K562 (cell line): Measurements from ENCODE around the gene CEP126. TPM values are rescaled to one million over a fixed set of nuclear protein-coding genes. Genes with fewer than 3 reads are reported as not detected.

ENCODE experiments used
- ATAC-seq: fragments of 200-7000 bp; cut with Tn5 transposase; 3 replicates; pipeline ENCODE4 v1.9.1; 2020; ENCODE audit warnings: moderate library complexity
- BruUV-seq: library from RNA; stranded (reverse); fragments of 400-500 nt; replicated peaks from 2 replicates; lab custom pipeline; 2021; lab: Mats Ljungman, UMichigan
- CTCF ChIA-PET: fragments of 300-600 bp; formaldehyde crosslinking; extraction: SDS; loops from one replicate; lab custom pipeline; 2021; ENCODE audit warnings: low intra/inter-chr PET ratio; lab: Yijun Ruan, JAX
- POLR2A ChIA-PET: fragments of 300-600, 350-650 bp; sonication (Branson Sonifier 250); formaldehyde crosslinking; extraction: SDS; loops from one replicate; lab custom pipeline; 2021; ENCODE audit warnings: antibody characterized with exemption, inconsistent platforms; lab: Yijun Ruan, JAX
- DNase-seq, 4 experiments: peaks; one replicate each; pipeline versions ENCODE4 v3.0.0 to v3.0.0-alpha.2; 2011 to 2018; ENCODE audit warnings: low spot score in 3 of 4, mixed read lengths in 3 of 4; ENCODE audit errors: extremely low read depth in 1 of 4
- FAIRE-seq: peaks from 2 replicates; lab custom pipeline; 2011; peaks lifted over from hg19 to GRCh38; lab: Jason Lieb, UNC
- H2AFZ ChIP-seq: 2 replicates; pipeline ENCODE4 v1.6.0; 2011; ENCODE audit warnings: low read depth, low read length, control low read depth, inconsistent platforms
- H3K27ac ChIP-seq: fragments of 200-600 bp; 3 replicates; pipeline ENCODE4 v1.8.0; 2011; ENCODE audit warnings: low read depth, mild to moderate bottlenecking, control low read depth, inconsistent platforms, low read length, moderate library complexity, mixed read lengths; ENCODE audit errors: extremely low read depth
- H3K27me3 ChIP-seq, 2 experiments: fragments of 300-600 bp in 1 of 2; 2 replicates in 1 of 2; 3 replicates in 1 of 2; pipeline versions ENCODE4 v1.6.0 to v1.8.0; 2011; ENCODE audit warnings: inconsistent platforms in 2 of 2, low read length in 2 of 2, mild to moderate bottlenecking in 1 of 2, mixed read lengths in 1 of 2, moderate library complexity in 1 of 2; ENCODE audit not compliant: control insufficient read depth in 2 of 2, insufficient read depth in 2 of 2
- H3K36me3 ChIP-seq: fragments of 300-600 bp; 3 replicates; pipeline ENCODE4 v1.8.0; 2011; ENCODE audit warnings: mild to moderate bottlenecking, low read length, inconsistent platforms; ENCODE audit not compliant: control insufficient read depth, insufficient read depth
- H3K4me1 ChIP-seq, 2 experiments: fragments of 200-600 bp in 1 of 2; replicated peaks in 1 of 2; 2 replicates in 1 of 2; 3 replicates in 1 of 2; pipeline versions ENCODE4 v1.5.1 to v1.8.0; 2011; ENCODE audit warnings: inconsistent platforms in 2 of 2, low read length in 2 of 2, mild to moderate bottlenecking in 1 of 2, mixed read lengths in 1 of 2, moderate library complexity in 1 of 2; ENCODE audit not compliant: control insufficient read depth in 2 of 2, insufficient read depth in 2 of 2
- H3K4me2 ChIP-seq: 2 replicates; pipeline ENCODE4 v1.6.1; 2011; ENCODE audit warnings: low read length, control low read depth, inconsistent platforms, mixed read lengths; ENCODE audit not compliant: insufficient read depth
- H3K4me3 ChIP-seq: fragments of 200-600 bp; sonication (generic), shearing (Covaris generic); 2 replicates; pipeline ENCODE4 v1.5.1; 2016; ENCODE audit warnings: control low read depth, inconsistent platforms
- H3K79me2 ChIP-seq: fragments of 200-600 bp; 3 replicates; pipeline ENCODE4 v1.8.0; 2011; ENCODE audit warnings: low read length, inconsistent platforms; ENCODE audit not compliant: control insufficient read depth, insufficient read depth
- H3K9ac ChIP-seq, 2 experiments: 2 replicates each; pipeline versions ENCODE4 v1.6.0 to v1.6.1; 2011; ENCODE audit warnings: low read depth in 2 of 2, low read length in 2 of 2, control low read depth in 1 of 2, inconsistent platforms in 1 of 2, mild to moderate bottlenecking in 1 of 2, mixed read lengths in 1 of 2; ENCODE audit not compliant: insufficient read depth in 1 of 2
- H3K9me1 ChIP-seq: one replicate; pipeline ENCODE4 v1.6.0; 2011; ENCODE audit warnings: inconsistent platforms, mild to moderate bottlenecking, low read length, moderate library complexity; ENCODE audit not compliant: control insufficient read depth, insufficient read depth
- H3K9me3 ChIP-seq: replicated peaks from 2 replicates; pipeline ENCODE4 v1.5.1; 2011; ENCODE audit warnings: low read depth, low read length, inconsistent platforms; ENCODE audit not compliant: control insufficient read depth, insufficient read depth
- H4K20me1 ChIP-seq: replicated peaks from 2 replicates; pipeline ENCODE4 v1.6.1; 2011; ENCODE audit warnings: low read length, inconsistent platforms, mixed read lengths; ENCODE audit not compliant: control insufficient read depth, insufficient read depth
- ATF7 ChIP-seq: fragments of 450-650 bp; IDR thresholded peaks from 2 replicates; pipeline ENCODE4 v1.7.1; 2014; ENCODE audit warnings: mild to moderate bottlenecking, moderate library complexity
- BCOR ChIP-seq: fragments of 450-650 bp; IDR thresholded peaks from 2 replicates; pipeline ENCODE4 v1.6.1; 2016
- CREBBP ChIP-seq: IDR thresholded peaks from one replicate; pipeline ENCODE4 v1.6.1; 2012; ENCODE audit warnings: low read depth, mild to moderate bottlenecking, control low read depth, inconsistent platforms, low read length
- EP300 ChIP-seq: IDR thresholded peaks from 2 replicates; pipeline ENCODE4 v1.6.1; 2012; ENCODE audit warnings: low read length, improper control_type of control experiment
- FOXP1 ChIP-seq: sonication (generic); formaldehyde crosslinking; IDR thresholded peaks from 2 replicates; pipeline ENCODE4 v1.8.0; 2022; ENCODE audit warnings: mild to moderate bottlenecking, missing genetic modification reagents
- HIVEP1 ChIP-seq: fragments of 250-450 bp; sonication (Bioruptor Pico); IDR thresholded peaks from 2 replicates; pipeline ENCODE4 v1.4.0; 2020; ENCODE audit warnings: mild to moderate bottlenecking
- HMG20B ChIP-seq: fragments of 250-450 bp; sonication (Bioruptor Pico); IDR thresholded peaks from 2 replicates; pipeline ENCODE4 v1.5.0; 2021; ENCODE audit warnings: mild to moderate bottlenecking
- JUNB ChIP-seq: fragments of 450-650 bp; formaldehyde crosslinking; conservative IDR thresholded peaks from 2 replicates; pipeline ENCODE4 v1.4.0; 2020; ENCODE audit warnings: mild to moderate bottlenecking
- KDM4B ChIP-seq, 2 experiments: fragments of 450-650 bp in 1 of 2; sonication (generic) in 1 of 2; IDR thresholded peaks; 2 replicates each; pipeline ENCODE4 v1.6.1; 2016 to 2017; ENCODE audit warnings: borderline replicate concordance in 2 of 2, antibody characterized with exemption in 1 of 2, low read depth in 1 of 2, mild to moderate bottlenecking in 1 of 2
- KLF10 ChIP-seq: fragments of 250-450 bp; sonication (Bioruptor Pico); IDR thresholded peaks from 2 replicates; pipeline ENCODE4 v1.6.1; 2021; ENCODE audit warnings: matching md5 sums
- MAZ ChIP-seq, 2 experiments: fragments of 450-650 bp in 1 of 2; sonication (generic) in 1 of 2; formaldehyde crosslinking; IDR thresholded peaks in 1 of 2; conservative IDR thresholded peaks in 1 of 2; 2 replicates each; pipeline versions ENCODE4 v1.4.0 to v1.5.0; 2020; ENCODE audit warnings: mild to moderate bottlenecking in 1 of 2, missing genetic modification reagents in 1 of 2
- MBD2 ChIP-seq: sonication (generic); IDR thresholded peaks from 2 replicates; pipeline ENCODE4 v1.6.1; 2016; ENCODE audit warnings: low read depth, borderline replicate concordance
- MCM5 ChIP-seq: fragments of 450-650 bp; IDR thresholded peaks from 2 replicates; pipeline ENCODE4 v1.6.1; 2016; ENCODE audit warnings: low read depth
- SAFB2 ChIP-seq: fragments of 200-400 bp; formaldehyde crosslinking; IDR thresholded peaks from 2 replicates; pipeline ENCODE4 v1.6.1; 2018; ENCODE audit warnings: borderline replicate concordance, low read length, low read depth, moderate library complexity; ENCODE audit not compliant: severe bottlenecking
- SIN3B ChIP-seq: fragments of 450-650 bp; IDR thresholded peaks from 2 replicates; pipeline ENCODE4 v1.6.1; 2017; ENCODE audit warnings: low read depth, mild to moderate bottlenecking, moderate library complexity
- SLC30A9 ChIP-seq: fragments of 250-450 bp; sonication (Bioruptor Pico); IDR thresholded peaks from 2 replicates; pipeline ENCODE4 v1.8.0; 2022; ENCODE audit warnings: mild to moderate bottlenecking, moderate library complexity
- THRAP3 ChIP-seq: fragments of 450-650 bp; IDR thresholded peaks from 2 replicates; pipeline ENCODE4 v1.6.1; 2016; ENCODE audit warnings: mild to moderate bottlenecking, inconsistent platforms, borderline replicate concordance
- ZBTB7A ChIP-seq: IDR thresholded peaks from 2 replicates; pipeline ENCODE4 v1.6.1; 2011; ENCODE audit warnings: low read depth, mild to moderate bottlenecking, low read length, moderate library complexity, borderline replicate concordance; ENCODE audit not compliant: control insufficient read depth
- ZNF347 ChIP-seq: fragments of 450-650 bp; formaldehyde crosslinking; IDR thresholded peaks from 2 replicates; pipeline ENCODE4 v1.4.0; 2020; ENCODE audit warnings: low read depth, mild to moderate bottlenecking, moderate library complexity
- WGBS: fragments of 100-300 bp; shearing (Covaris generic); methylation state at CpG from one replicate; pipeline ENCODE4 v1.1.6; 2016; ENCODE audit warnings: low coverage, mixed read lengths; ENCODE audit not compliant: insufficient coverage; ENCODE audit errors: missing lambda C conversion rate; 5-methylcytosine and 5-hydroxymethylcytosine counted together
- in situ Hi-C: fragments of 300-500 bp; cut with MboI; formaldehyde crosslinking; loops from 4 replicates; pipeline ENCODE4 v1.15.0; 2018; ENCODE audit warnings: inconsistent platforms, mixed read lengths
- intact Hi-C: fragments of 100-400 bp; cut with micrococcal nuclease; formaldehyde crosslinking; loops from 2 replicates; pipeline ENCODE4 v1.14.2; 2022
- polyA plus RNA-seq, 8 experiments: library from polyadenylated mRNA; depleted of rRNA in 4 of 8; stranded (reverse) in 5 of 8; unstranded in 3 of 8; fragments of >200 nt; fragmentation: Nextera tagmentation in 2 of 8; fragmentation: Illumina TruSeq in 1 of 8; extraction: Ambion mirVana in 2 of 8; extraction: Trizol in 1 of 8; gene quantifications; 2 replicates each; pipeline versions ENCODE4 v1.2.1 to v1.2.3, GENCODE V29; 2011 to 2014; ENCODE audit warnings: inconsistent platforms in 1 of 8, missing spikeins in 1 of 8
- total RNA-seq, 7 experiments: library from RNA; depleted of rRNA in 6 of 7; stranded (reverse); fragments of >200 nt in 6 of 7; fragmentation: Illumina TruSeq in 2 of 7; extraction: Trizol in 2 of 7; gene quantifications; 2 replicates each; pipeline versions ENCODE4 v1.2.1 to v1.2.3, GENCODE V29; 2011 to 2021; ENCODE audit warnings: low replicate concordance in 1 of 7

The CEP126 gene
- total and polyA plus RNA-seq, 9 of the 15 experiments (the other 6 are each of a cell fraction or from before 2014, with no cell fraction given), result 0.01 to 0.11 (median 0.07) TPM; not detected in 3

GRCh38 chr11:102001657-102002338, 87.0 kb downstream of the CEP126 start:
- POLR2A ChIA-PET, result no interaction called here

GRCh38 chr11:102004220-102004619, 89.4 kb downstream of the CEP126 start:
- no peaks in the 10 kb centered on the region for H4K20me1 ChIP-seq
- H3K4me2 ChIP-seq, result no peak overlapping the region
- no peaks in the 10 kb centered on the region for H3K9me1 ChIP-seq
- BruUV-seq, result no TSS peak
- FAIRE-seq, result no peak
- H3K4me1 ChIP-seq, result no peaks in the 10 kb centered on the region
- TF ChIP-seq KDM4B (IDR thresholded peaks at IDR 0.05; ENCODE audit: borderline replicate concordance in 2 of 2, low read depth in 1 of 2) (no peak), SLC30A9 (CRISPR knock-in tag) (no peak), ZNF347 (no peak), MBD2 (no peak), KLF10 (CRISPR knock-in tag) (no peak), SAFB2 (no peak), CREBBP (no peak), SIN3B (no peak), HMG20B (CRISPR knock-in tag) (no peak), THRAP3 (no peak), JUNB (no peak)
- no peaks in the 10 kb centered on the region for H3K36me3 ChIP-seq
- H3K9me3 ChIP-seq, result no peaks in the 10 kb centered on the region
- no peaks in the 10 kb centered on the region for H3K27me3 ChIP-seq
- no peak overlapping the region for H3K4me3 ChIP-seq
- H3K9ac ChIP-seq, result no peak overlapping the region
- no peak for ATAC-seq
- POLR2A ChIA-PET, result no interaction called here
- in situ Hi-C loops, result no loop called here
- no peak for DNase-seq
- H3K79me2 ChIP-seq, result no peaks in the 10 kb centered on the region
- H3K27ac ChIP-seq, result no peak overlapping the region
- intact Hi-C loops, result loop anchor here (10.0 kb wide), 1 partner anchor 1429 kb away; no protein-coding TSS in a partner anchor
- CTCF ChIA-PET, result no interaction called here
- H2AFZ ChIP-seq, result no peak overlapping the region

More at GRCh38 chr11:102001657-102002338, 87.0 kb downstream of the CEP126 start:
- Histone ChIP-seq H3K9me1 (no peaks in the 10 kb centered on the region), H3K4me1 (no peaks in the 10 kb centered on the region)
- TF ChIP-seq FOXP1, result no peak
- no peak for TF ChIP-seq BCOR
- TF ChIP-seq EP300, result no peak
- no peak for TF ChIP-seq MCM5
- TF ChIP-seq ATF7, result no peak
- TF ChIP-seq MAZ (CRISPR knock-in tag; conservative IDR thresholded peaks at IDR 0.05 in 1 of 2, IDR thresholded peaks at IDR 0.05 in 1 of 2), result no peak
- TF ChIP-seq HIVEP1 (CRISPR knock-in tag), result no peak
- TF ChIP-seq ZBTB7A, result no peak
- TF ChIP-seq, all 486 proteins: peak for 0
- H4K20me1 ChIP-seq, result no peaks in the 10 kb centered on the region
- H3K36me3 ChIP-seq, result no peaks in the 10 kb centered on the region
- H2AFZ ChIP-seq, result no peak overlapping the region
- intact Hi-C loops (loop anchor here (10.0 kb wide), 1 partner anchor 1427 kb away; no protein-coding TSS in a partner anchor), in situ Hi-C loops (no loop called here)
- no peak overlapping the region for H3K27ac ChIP-seq
- no TSS peak for BruUV-seq
- H3K4me2 ChIP-seq, result no peak overlapping the region
- no peaks in the 10 kb centered on the region for H3K79me2 ChIP-seq
- H3K4me3 ChIP-seq, result no peak overlapping the region
- 0% methylated on average over 3 of the region's 3 CpGs for WGBS
- H3K9me3 ChIP-seq, result no peaks in the 10 kb centered on the region
- ATAC-seq (no peak), DNase-seq (no peak), FAIRE-seq (no peak)
- no peak overlapping the region for H3K9ac ChIP-seq
- CTCF ChIA-PET, result no interaction called here
- no peaks in the 10 kb centered on the region for H3K27me3 ChIP-seq
